ENCODE data around the gene STK39.
"Not testable (repeated sequence)": the region's sequence is repeated elsewhere in the genome, so short reads cannot be mapped to it uniquely, and the experiment has no call there.

Gene STK39

GRCh38 chr2:168247341-168248261, at the start of gene STK39:
STK39 (minus strand) TSS chr2:168247595; CDS start chr2:168247435, 160 bp downstream.
- DNase-seq (ENCODE audit: low read depth) = peak; percentile 72

DNA sequence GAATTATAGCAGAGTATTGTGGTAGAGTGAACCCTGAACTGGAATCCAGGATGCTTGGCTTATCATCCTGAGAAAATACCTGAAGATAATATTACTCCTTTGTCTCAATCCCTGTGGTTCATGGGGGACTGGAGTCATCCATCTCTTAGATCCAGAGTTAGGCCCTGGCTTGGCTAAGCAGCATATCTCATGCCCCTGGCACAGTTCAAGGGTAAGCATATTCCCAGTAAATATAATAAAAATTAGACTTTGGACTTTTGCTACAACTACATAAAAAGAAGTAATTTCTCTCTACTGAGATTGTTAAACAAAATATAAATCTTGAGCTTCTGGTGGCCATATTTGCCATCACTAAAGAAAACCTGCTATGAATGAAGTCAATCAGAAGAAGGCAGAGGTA, 47.7 kb upstream of the STK39 start:
- no peak for DNase-seq (ENCODE audit: low read depth)

DNA sequence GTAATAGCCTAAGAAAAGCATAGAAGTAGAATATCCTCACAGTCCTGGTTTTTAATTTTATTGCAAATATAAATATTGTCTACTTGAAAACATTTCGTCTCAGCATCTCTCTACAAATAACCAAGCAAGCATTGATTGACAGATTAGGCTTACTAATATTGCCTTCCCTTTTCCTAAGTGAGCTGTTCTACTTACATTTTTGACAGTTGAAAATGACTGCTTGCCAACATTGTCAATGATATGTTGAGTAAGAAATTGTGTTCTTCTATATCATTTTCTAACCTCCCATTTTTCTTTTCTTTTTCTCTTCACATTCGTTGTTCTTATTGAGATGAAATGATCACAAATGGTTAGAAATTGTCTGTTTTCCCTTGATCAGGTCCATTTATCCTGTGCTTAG, 47.0 kb upstream of the STK39 start:
- no peak for DNase-seq (ENCODE audit: low read depth)

DNA sequence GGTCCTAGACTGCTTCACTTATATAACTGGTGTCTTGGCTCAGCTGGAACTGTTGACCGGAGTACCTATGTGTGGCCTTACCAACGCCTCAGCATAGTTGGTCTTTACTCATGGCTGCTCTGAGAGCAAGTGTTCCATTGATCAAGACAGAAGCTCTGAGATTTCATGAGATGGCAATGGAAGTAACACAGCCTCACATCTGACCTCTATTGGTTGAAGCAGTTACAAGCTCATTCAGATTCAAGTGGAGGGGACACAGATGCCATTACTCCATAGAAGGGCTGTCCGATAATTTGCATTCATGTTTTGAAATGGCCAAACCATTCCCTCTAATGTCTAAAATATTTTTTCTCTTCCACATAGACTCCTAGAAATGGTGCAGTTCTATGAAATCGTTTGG, 46.4 kb upstream of the STK39 start:
- DNase-seq (ENCODE audit: low read depth) = no peak

DNA sequence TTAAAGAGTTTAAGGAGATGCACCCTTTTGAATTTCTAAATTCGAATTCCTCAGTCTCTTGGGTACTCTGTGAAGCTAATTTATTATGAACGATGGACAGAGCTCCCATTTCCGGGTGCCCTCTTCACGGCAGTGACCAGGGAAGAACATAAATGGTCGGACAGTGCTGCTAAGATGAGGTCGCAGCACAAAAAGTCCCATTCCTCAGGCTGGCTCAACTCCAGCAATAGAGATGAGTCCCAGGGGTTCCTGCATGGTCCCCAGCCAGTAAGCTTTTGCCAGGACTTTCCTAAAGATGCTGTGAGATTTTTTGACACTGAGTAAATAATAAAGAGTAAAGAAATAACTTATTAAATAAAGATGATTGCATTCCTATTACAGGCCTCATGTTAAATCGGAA, 43.0 kb upstream of the STK39 start:
- DNase-seq (ENCODE audit: low read depth) = no peak

- no peak for DNase-seq (ENCODE audit: low read depth)
Observed at GRCh38 chr2:168289880-168290279, 42.5 kb upstream of the STK39 start.

DNA sequence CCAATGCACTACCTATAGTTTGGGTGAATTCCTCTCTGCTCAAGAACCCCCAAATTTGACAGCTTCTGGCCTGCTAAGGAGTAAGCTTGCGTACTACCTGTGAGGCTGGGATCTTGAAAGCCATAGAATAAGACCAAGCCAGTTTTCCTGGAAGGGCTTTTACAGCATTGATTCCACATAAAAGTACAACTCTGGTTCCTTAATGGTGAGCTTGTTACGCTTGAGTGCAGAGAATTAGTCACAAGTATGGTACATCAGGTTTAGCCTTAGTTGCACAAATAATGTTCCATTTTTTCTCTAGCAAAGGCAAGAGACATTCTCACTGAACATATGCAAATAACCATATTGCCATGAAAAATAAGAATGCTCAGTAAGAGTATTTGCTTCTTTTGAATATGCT, 39.1 kb upstream of the STK39 start:
- DNase-seq (ENCODE audit: low read depth) = no peak

- DNase-seq (ENCODE audit: low read depth) = peak; percentile 99
Observed at GRCh38 chr2:168278424-168278888, 31.1 kb upstream of the STK39 start.

- no peak for DNase-seq (ENCODE audit: low read depth)
Observed at GRCh38 chr2:168277276-168277675, 29.9 kb upstream of the STK39 start.

- DNase-seq (ENCODE audit: low read depth) = no peak
Observed at GRCh38 chr2:168272225-168272624, 24.8 kb upstream of the STK39 start.

DNA sequence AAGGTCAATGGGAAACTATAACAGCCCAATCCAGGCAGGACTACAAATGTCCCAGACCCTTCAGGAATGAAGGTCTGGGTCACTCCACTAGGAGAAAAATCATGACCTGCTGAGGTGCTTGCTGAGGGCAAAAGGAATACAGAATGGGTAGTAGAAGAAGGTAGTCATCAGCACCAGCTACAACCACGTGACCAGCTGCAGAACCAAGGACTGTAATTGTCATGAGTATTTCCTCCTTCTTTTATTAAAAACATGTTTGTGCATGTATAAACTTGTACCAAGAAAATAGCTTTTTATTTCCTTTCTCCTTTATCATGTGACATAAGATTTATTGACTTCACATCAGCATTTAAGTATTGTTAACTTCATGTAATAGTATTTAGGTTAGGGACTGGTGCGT, 15.5 kb upstream of the STK39 start:
- DNase-seq (ENCODE audit: low read depth) = not testable (repeated sequence)

DNA sequence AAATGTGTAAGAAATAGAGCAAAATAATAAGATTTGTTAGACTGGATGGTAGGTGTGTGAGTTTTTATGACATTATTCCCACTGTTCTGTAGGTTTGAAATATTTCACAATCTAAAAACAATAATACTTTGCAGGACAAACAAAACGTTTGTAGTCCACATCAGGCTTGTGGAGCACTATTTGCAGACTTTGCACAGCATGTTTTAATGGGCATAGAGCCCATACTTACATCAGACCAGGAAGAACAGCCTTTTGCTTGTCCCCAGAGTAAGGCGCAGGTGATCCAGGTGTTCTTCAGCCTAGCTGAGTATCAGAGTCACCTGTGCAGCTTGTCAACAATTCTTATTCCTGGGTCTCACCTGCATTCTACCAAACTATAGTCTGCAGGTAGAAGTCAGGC, 9.1 kb upstream of the STK39 start:
- DNase-seq (ENCODE audit: low read depth) = no peak

DNA sequence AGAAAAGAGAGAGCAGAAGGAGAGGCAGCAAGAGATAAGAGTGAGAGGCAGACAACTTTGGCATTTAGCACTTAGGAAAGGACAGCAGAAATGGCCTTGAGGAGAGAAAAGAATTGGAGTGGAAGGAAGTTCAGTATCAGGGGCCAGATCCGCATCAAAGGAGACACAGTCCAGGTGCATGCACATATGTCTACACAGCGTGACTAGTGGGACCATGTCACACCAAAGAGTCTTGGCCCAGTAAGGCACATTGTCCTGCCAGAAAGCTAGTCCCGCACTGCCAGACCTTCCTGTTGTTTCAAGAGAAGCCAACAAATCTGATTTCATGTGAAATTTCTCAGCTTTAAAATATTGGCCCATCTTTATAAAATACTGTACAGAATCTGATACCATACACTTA, 8.5 kb upstream of the STK39 start:
- no peak for DNase-seq (ENCODE audit: low read depth)

DNA sequence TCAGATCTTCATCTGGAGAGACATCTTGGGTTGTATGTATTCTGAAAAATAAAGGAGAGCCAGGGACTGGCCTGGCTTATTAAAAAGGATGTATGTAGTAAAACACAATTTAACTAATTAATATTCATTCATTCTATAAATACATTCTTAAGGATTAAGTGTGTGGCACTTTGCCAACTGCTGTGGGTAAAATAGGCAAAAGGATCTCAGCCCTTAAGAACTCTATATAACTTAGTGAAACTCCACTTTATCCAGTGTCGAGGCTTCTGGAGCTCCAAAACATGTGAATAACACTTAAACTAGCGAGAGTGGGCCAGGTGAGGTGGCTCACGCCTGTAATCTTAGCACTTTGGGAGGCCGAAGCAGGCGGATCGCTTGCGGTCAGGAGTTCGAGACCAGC, 7.7 kb upstream of the STK39 start:
- no peak for DNase-seq (ENCODE audit: low read depth)

DNA sequence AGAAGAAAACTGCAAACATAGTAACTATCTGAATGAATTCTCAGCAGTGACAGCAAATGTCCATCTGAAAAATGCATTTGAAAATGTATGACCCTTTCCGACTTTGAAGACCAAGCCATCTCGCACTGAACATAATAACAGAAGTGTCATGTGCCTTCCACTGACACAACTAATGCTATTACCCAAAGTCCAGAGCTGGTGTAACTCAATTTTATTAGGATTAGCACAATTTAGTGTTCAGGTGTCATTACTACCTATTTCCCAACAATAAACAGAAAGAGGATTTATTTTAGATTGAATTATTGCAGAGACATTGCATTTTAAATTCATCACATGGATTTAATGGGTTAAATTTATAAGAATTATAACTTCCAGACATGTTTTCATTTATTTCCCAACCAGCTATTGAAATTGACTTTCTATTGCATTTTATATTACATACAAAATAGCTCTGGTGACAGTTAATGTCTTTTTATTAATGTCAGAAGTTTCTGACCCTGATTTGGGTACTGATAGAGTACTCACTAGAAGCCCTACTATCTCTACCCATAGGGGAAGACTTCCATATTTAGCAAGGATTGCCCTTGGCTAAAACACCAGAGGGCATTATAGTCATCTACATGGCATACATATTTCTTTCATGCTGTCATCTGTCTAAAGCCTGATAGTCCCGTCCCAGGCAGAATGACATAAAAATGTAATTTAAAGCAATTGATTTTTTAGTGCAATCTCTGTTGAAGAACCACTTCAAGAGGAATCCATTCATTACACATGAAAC, 7.0 kb upstream of the STK39 start:
- DNase-seq (ENCODE audit: low read depth) = peak; percentile 42

GRCh38 chr2:168253379-168253778, 6.0 kb upstream of the STK39 start:
- no peak for DNase-seq (ENCODE audit: low read depth)

DNA sequence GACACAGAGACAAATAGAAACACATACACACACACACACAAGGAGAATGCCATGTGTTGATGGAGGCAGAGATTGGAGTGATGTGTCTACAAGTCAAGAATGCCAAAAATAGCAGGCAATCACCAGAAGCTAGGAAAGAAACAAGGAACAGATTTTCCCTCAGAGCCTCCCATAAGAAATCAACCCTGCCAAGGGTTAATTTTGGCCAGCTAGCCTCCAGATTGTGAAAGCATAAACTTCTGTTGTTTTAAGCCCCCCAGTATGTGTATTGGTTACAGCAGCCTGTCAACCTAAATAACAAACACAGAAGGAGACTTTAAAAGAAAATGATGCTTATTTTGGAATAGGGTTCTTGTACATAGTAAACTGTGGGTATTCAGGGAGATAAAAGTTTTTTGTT, 5.6 kb upstream of the STK39 start:
- DNase-seq (ENCODE audit: low read depth) = no peak

DNA sequence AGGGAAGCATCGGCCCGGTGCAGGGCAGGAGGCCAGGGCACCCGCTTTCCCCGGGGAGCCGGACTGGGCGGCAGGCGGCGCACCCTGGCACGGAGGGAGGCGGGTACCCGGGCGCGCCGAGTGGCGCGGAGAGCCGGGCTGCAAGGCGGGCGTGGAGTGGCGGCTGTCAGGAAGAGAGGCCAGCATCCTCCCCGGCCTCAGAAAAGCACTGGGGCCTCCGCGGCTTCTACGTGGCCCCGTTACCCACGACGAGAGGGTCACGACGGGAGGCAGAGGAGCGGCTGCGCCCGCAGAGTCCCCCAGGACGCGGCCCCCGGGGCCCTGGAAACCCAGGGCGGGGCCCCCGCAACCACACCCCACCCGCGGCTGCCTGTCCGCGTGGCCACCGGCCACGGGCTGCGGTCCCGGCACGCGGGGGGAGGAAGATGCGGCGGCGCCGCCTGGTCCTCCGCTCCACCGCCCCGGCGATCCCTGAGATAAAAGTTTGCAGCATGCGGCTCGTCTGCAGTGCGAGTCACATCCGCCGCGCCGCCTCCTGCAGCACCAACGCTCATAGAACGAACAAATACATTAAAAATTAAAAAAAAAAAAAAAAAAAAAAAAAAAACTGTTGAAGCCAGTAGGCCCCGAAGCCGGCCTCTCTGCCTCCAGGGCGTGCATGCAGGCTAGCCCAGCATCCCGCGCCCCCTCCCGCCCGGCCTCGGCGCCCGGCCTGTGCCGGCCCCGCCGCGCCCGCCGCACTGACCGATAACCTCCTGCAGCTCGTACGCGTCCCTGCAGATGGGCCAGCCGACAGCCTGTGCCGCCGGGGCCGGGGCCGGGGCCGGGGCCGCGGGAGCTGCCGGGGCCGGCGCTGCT, 683 bp downstream of the STK39 start:
- DNase-seq (ENCODE audit: low read depth) = peak; percentile 51

DNA sequence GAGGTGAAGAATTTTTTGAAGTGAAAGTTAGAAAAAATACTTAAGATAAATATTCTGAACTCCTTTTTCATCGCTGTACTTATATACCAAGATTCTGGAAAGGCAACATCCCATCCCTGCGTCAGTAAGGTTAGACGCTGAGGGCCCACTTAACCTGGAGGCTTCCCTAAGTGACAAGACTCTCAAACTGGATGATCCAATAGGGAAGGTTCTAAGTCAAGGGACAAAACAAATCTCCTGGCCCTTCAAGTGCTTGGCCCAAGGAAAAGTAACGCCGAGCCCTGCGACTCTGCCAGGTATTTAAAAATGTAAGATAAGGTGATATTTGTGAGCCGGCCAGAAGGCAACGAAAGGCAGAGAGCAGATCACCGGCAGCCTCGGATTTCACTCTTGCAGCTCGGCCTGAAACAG, 1.3 kb downstream of the STK39 start:
- DNase-seq (ENCODE audit: low read depth) = no peak

DNA sequence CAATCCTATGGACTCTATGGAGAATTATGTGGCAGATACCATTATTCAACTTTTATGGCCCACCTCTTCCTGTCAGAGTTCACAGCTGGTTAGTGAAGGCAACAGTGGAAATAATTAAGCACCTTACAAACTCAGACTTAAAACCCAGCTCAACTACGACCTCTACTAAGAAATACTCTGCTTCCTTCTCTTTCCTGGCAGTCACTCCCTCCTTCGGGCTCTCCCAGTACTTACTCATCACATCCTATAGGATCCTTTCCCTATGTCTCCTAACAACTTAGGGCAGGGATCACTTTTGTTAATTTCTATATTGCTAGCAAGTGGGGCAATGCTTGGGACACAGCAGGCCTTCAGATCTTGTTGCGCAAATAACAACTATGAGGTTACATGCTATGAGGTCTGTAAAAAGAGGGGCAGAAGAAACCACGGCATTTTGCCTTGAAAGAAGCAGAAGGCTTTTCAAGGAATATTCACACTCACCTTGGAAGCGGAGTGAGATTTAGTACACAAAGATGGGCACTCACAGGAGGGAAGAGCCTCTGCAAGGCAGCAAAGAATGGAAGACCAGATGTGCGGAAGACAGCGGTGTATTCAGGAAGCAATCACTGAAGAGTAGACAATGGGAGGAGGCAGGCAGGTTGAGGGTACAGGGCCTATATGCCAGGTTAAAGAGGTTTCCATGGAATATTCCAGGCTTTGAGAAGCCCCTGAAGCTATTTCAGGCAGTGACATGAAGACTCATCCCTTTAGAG, 2.1 kb downstream of the STK39 start:
- DNase-seq (ENCODE audit: low read depth) = peak; percentile 33

DNA sequence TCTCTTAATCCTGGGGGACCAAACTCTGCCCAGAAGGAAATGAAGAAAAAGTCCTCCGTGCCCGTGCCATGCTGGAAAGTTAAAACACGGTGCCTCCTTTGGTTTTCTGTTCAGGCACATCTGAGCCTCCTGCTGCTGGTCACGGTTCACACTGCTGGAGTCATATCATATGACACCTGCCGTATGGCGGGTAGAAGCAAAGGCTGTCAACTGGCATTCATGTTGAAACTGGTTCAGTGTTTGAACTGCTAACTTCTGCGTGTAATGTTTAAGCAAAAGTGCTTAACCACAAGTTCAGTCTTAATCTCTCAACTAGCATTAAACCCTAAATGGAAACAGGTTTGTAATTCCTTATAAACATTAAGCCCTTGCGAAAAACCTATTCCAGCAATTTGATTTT, 3.1 kb downstream of the STK39 start:
- DNase-seq (ENCODE audit: low read depth) = no peak
